GM21360 (cell line): ENCODE measurements around the gene CEP162.
"Not testable (repeated sequence)": the region's sequence is repeated elsewhere in the genome, so short reads cannot be mapped to it uniquely, and the experiment has no call there.

ENCODE experiments used
- ATAC-seq: cut with Tn5 transposase; IDR thresholded peaks from one replicate; pipeline ENCODE4 v1.9.1; 2021; ENCODE audit warnings: mild to moderate bottlenecking, moderate library complexity; ENCODE audit not compliant: unreplicated experiment

The CEP162 gene

GRCh38 chr6:84151669-84152068 is 75.8 kb downstream of the CEP162 start:
- no peak for ATAC-seq

- no peak for ATAC-seq
Observed at GRCh38 chr6:84150705-84151104, 76.7 kb downstream of the CEP162 start.

DNA sequence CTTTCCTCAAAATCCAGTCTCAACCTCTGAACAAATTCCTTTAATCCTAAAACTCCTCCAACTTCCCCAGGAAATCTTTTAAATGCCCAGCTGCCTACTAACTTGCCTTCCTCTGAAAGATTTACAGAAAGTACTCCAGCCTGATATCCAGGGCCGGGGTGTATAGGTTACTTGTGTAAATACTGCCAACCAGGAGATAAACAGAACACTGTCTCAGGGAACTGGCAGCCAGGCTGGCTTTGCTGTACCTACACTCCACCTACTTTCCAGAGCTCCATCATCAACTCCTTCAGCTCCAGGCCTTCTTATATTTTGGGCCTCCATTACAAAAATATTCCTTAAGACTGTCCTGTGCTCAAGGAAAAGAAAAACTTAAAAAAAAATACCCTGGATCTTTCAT is 85.9 kb downstream of the CEP162 start:
- no peak for ATAC-seq

DNA sequence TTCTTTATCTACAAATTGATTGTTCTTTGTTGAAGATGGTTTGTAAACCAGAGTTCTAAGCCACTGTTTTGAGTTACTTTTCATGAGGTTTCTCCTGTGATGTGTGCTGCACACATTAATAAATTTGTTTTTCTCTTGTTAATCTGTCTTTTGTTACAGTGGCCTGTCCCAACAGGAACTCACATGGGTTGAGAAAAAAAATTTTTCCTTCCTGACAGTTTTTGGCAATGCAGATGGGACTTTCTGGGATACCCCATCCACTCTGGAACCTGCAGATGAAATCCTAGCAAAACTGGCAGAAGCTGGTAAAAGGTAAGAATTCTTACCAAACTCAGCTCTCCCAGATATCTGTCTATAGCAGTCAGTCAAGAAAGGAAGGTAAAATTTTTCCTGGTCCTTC is 88.1 kb downstream of the CEP162 start:
- no peak for ATAC-seq

- no peak for ATAC-seq
Observed at GRCh38 chr6:84137989-84138575, 89.4 kb downstream of the CEP162 start.

GRCh38 chr6:84137051-84137375 is 90.4 kb downstream of the CEP162 start:
- no peak for ATAC-seq

- no peak for ATAC-seq
Observed at GRCh38 chr6:84136364-84137050, 90.9 kb downstream of the CEP162 start.

DNA sequence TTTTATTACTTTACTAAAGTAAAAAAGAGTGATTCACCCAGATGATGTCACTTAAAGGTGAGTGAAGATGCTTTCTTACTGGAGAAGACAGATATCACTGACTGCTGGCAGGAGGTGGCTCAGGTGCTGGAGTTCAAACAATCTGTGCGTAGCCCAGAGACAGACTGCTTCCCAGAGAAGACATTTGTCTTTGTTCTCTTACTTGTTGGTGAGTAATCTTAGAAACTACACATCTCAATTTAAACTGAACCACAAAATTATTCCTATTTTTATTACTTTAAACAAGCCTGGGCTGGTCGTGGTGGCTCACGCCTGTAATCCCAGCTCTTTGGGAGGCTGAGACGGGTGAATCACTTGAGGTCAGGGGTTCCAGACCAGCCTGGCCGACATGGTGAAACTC is 92.2 kb downstream of the CEP162 start:
- ATAC-seq: no peak

DNA sequence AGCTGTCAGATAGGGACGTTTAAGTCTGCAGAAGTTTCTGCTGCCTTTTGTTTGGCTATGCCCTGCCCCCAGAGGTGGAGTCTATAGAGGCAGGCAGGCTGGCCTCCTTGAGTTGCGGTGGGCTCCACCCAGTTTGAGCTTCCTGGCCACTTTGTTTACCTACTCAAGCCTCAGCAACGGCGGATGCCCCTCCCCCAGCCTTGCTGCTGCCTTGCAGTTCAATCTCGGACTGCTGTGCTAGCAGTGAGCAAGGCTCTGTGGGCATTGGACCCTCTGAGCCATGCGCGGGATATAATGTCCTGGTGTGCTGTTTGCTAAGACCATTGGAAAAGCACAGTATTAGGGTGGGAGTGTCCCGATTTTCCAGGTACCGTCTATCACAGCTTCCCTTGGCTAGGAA is 94.1 kb downstream of the CEP162 start:
- ATAC-seq: not testable (repeated sequence)

DNA sequence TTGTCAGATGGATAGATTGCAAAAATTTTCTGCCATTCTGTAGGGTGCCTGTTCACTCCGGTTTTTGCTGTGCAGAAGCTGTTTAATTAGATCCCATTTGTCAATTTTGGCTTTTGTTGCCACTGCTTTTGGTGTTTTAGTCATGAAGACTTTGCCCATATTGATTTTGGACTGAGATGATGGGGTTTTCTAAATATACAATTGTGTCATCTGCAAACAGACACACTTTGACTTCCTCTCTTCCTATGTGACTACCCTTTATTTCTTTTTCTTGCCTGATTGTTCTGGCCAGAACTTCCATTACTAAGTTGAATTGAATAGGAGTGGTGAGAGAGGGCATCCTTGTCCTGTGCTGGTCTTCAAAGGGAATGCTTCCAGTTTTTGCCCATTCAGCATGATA is 97.9 kb downstream of the CEP162 start:
- not testable (repeated sequence) for ATAC-seq

GRCh38 chr6:84123186-84123585 is 104.3 kb downstream of the CEP162 start:
- no peak for ATAC-seq

GRCh38 chr6:84119277-84119676 is 108.2 kb downstream of the CEP162 start:
- no peak for ATAC-seq

- no peak for ATAC-seq
Observed at GRCh38 chr6:84118191-84118590, 109.3 kb downstream of the CEP162 start.

GRCh38 chr6:84114933-84115594 is 112.4 kb downstream of the CEP162 start:
- not testable (repeated sequence) for ATAC-seq

DNA sequence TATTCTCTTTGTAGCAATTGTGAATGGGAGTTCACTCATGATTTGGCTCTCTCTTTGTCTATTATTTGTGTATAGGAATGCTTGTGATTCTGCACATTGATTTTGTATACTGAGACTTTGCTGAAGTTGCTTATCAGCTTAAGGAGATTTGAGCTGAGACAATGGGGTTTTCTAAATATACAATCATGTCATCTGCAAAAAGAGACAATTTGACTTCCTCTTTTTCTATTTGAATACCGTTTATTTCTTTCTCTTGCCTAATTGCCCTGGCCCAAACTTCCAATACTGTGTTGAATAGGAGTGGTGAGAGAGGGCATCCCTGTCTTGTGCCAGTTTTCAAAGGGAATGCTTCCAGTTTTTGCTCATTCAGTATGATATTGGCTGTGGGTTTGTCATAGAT is 116.1 kb downstream of the CEP162 start:
- ATAC-seq: not testable (repeated sequence)

GRCh38 chr6:84107495-84107894 is 119.9 kb downstream of the CEP162 start:
- no peak for ATAC-seq

DNA sequence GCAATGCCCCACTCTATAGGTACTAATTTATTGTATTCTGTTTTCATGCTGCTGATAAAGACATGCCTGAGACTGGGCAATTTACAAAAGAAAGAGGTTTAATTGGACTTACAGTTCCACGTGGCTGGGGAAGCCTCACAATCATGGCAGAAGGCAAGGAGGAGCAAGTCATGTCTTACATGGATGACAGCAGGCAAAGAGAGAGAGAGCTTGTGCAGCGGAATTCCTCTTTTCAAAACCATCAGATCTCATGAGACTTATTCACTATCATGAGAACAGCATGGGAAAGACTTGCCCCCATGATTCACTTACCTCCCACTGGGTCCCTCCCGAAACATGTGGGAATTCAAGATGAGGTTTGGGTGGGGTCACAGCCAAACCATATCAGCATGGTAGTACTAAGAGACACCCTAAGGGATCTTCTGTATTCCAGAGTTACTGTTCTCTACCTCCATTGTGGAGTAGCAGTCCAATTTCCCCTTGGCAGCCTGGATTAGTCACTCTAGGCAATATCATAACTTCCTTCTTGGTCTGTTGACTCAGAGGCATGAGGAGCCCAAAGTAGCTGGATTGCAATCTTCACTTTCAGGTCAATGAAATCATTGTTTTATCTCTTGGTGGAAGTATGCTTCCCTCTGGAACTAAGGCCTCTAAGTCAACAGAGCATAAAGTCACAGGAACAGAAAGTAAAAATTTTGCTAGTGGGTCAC is 122.1 kb downstream of the CEP162 start:
- not testable (repeated sequence) for ATAC-seq

- ATAC-seq: no peak
Observed at GRCh38 chr6:84103029-84103428, 124.4 kb downstream of the CEP162 start.

DNA sequence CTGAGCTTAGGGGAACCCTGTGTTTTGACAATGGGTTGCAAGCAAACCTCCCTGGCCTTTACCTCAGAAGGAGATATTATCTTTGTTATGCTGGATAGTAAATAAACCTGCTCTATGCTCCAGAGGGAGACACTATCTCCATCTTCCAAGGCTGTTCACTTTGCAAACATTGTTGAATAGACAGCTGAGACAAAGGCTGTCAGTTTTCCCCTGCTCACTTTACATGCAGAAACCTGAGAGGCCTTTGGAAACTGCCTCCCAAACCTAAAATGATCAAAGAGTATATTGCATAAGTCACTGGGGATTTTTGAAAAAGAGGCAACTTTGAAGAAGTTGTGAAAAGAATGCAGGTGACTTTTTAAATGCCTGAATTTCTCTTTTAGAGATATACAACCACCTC is 132.3 kb downstream of the CEP162 start:
- no peak for ATAC-seq

DNA sequence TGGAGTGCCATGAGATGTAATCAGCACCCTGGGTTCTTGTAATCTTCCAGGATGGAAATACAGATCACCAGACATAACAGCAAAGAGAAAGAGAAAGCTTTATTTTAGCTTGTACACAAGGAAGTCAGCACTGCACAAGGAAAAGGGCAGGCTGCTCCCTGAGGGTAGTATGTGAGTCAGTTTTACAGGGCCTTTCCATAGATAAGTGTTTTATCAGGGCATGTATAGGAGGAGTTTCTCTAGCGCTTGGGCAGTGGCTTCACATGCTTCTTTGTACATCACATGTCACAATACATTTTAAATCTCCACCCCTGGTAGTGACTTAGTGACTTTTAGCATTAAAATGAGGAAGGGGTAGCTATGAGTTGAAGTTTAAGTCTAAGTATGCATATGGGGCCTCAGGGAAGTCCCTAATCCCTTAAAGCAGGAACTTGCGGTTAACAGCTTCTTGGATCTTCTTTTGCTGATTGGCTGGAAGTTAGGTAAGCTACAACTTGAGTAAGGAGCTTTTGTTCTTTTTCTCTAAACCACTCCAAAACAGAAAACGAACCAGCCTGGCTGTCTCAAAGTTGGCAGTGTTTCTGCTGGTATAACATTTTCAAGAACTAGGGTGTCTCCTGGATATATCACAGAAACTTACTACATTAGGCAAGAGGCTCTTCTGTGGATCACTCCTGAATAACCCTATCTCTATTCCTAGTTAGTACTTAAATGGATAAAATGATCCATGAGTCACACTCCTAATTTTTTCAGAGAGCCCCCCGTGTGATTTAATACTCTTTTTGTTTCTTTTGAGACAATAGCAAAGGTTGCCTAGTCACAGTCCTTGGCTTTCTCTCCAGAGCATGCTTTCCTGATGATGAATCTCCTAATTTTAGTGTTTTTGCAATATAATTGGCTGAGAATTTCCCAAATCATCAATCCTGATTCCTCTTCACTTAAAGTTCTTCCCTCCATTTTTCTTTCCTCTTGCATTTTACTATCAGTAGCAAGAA is 133.7 kb downstream of the CEP162 start:
- no peak for ATAC-seq

GRCh38 chr6:84089552-84089951 is 137.9 kb downstream of the CEP162 start:
- ATAC-seq: no peak
